HG02884 (cell line): ENCODE results near the gene LGR6.

Experiments used
- ATAC-seq: cut with Tn5 transposase; IDR thresholded peaks from one replicate; pipeline ENCODE4 v1.9.1; 2021; ENCODE audit warnings: mild to moderate bottlenecking, moderate library complexity; ENCODE audit not compliant: unreplicated experiment

The LGR6 gene

GRCh38 chr1:202361224-202361623, 167.6 kb downstream of the LGR6 start:
- ATAC-seq: no peak

GRCh38 chr1:202361701-202362100, 168.1 kb downstream of the LGR6 start:
- no peak for ATAC-seq

- no peak for ATAC-seq
Measured at GRCh38 chr1:202362212-202362611, 168.6 kb downstream of the LGR6 start.

- no peak for ATAC-seq
Measured at GRCh38 chr1:202365092-202365815, 171.7 kb downstream of the LGR6 start.

- ATAC-seq: no peak
Measured at GRCh38 chr1:202367271-202367670, 173.7 kb downstream of the LGR6 start.
